Measurements from ENCODE around the gene PRR3.

Gene PRR3

GRCh38 chr6:30571075-30571761 lies 14.1 kb downstream of the PRR3 start, which contains the start of gene ABCF1:
Gene ABCF1, plus strand, starts transcription at chr6:30571442. Its CDS starts 46 bp downstream, at chr6:30571488.
- DNase-seq (ENCODE audit: low read depth in 2 of 2): peak; percentile 99 to 100

GRCh38 chr6:30571762-30572082 lies 14.6 kb downstream of the PRR3 start:
- DNase-seq (ENCODE audit: low read depth in 2 of 2): no peak

GRCh38 chr6:30572148-30572547 lies 15.1 kb downstream of the PRR3 start:
- no peak for DNase-seq (ENCODE audit: low read depth in 2 of 2)

GRCh38 chr6:30573113-30573512 lies 16.0 kb downstream of the PRR3 start:
- DNase-seq (ENCODE audit: low read depth in 2 of 2): no peak

- DNase-seq (ENCODE audit: low read depth in 2 of 2): no peak
These were observed 21.0 kb downstream of the PRR3 start for GRCh38 chr6:30578051-30578450.

GRCh38 chr6:30583921-30584320 lies 26.8 kb downstream of the PRR3 start:
- no peak for DNase-seq (ENCODE audit: low read depth in 2 of 2)

GRCh38 chr6:30589754-30590358 lies 32.8 kb downstream of the PRR3 start:
- DNase-seq (ENCODE audit: low read depth in 2 of 2): no peak

- DNase-seq (ENCODE audit: low read depth in 2 of 2): no peak
These were observed 33.4 kb downstream of the PRR3 start for GRCh38 chr6:30590509-30590908.

- no peak for DNase-seq (ENCODE audit: low read depth in 2 of 2)
These were observed 33.9 kb downstream of the PRR3 start for GRCh38 chr6:30591008-30591407.

GRCh38 chr6:30592287-30592686 lies 35.2 kb downstream of the PRR3 start:
- no peak for DNase-seq (ENCODE audit: low read depth in 2 of 2)

- DNase-seq (ENCODE audit: low read depth in 2 of 2): peak; percentile 69 to 76
These were observed 40.4 kb downstream of the PRR3 start for GRCh38 chr6:30597315-30598144.

- no peak for DNase-seq (ENCODE audit: low read depth in 2 of 2)
These were observed 42.0 kb downstream of the PRR3 start for GRCh38 chr6:30598912-30599624.

GRCh38 chr6:30599625-30600324 lies 42.7 kb downstream of the PRR3 start:
- no peak for DNase-seq (ENCODE audit: low read depth in 2 of 2)

GRCh38 chr6:30600451-30600961 lies 43.4 kb downstream of the PRR3 start:
- no peak for DNase-seq (ENCODE audit: low read depth in 2 of 2)

GRCh38 chr6:30601436-30601814 lies 44.3 kb downstream of the PRR3 start:
- DNase-seq (ENCODE audit: low read depth in 2 of 2): no peak

- no peak for DNase-seq (ENCODE audit: low read depth in 2 of 2)
These were observed 44.9 kb downstream of the PRR3 start for GRCh38 chr6:30601815-30602641.

GRCh38 chr6:30603961-30604360 lies 46.9 kb downstream of the PRR3 start:
- DNase-seq (ENCODE audit: low read depth in 2 of 2): no peak

- no peak for DNase-seq (ENCODE audit: low read depth in 2 of 2)
These were observed 53.0 kb downstream of the PRR3 start for GRCh38 chr6:30610065-30610464.

- no peak for DNase-seq (ENCODE audit: low read depth in 2 of 2)
These were observed 54.2 kb downstream of the PRR3 start for GRCh38 chr6:30611150-30611855.

- DNase-seq (ENCODE audit: low read depth in 2 of 2): no peak
These were observed 54.7 kb downstream of the PRR3 start for GRCh38 chr6:30611856-30612194.
